Omental fat pad (tissue), 4 donors: ENCODE data around the gene GABRR2. TPM values are rescaled to one million over a fixed set of nuclear protein-coding genes. Genes with fewer than 3 reads are reported as not detected.

Experiments
- ATAC-seq: fragments of 150-250 bp; one replicate; pipeline ENCODE4 v1.9.1; 2016; ENCODE audit warnings: mild to moderate bottlenecking, moderate library complexity; ENCODE audit not compliant: low FRiP score
- DNase-seq: peaks from one replicate; pipeline ENCODE4 v3.0.0-alpha.2; 2019; ENCODE audit warnings: low spot score
- CTCF ChIP-seq, 3 donors: fragments of 450-650 bp; IDR thresholded peaks; one replicate each; pipeline ENCODE4 v1.5.1; 2016 to 2017; ENCODE audit warnings: antibody characterized with exemption in 3 of 3, mild to moderate bottlenecking in 3 of 3, moderate library complexity in 2 of 3
- total RNA-seq, 4 donors: library from RNA; depleted of rRNA; stranded (reverse); fragments of >200 nt; gene quantifications; one replicate each; pipeline ENCODE4 v1.1.0, GENCODE V29; 2016

The GABRR2 gene
- total RNA-seq, 4 donors from 2014 or later, result 0.50 to 2.4 (median 1.3) TPM

GRCh38 chr6:89260310-89260709 is 54.8 kb downstream of the GABRR2 start:
- no peak for TF ChIP-seq CTCF (IDR thresholded peaks at IDR 0.05)
- no peak for DNase-seq
- no peak for ATAC-seq

- DNase-seq (no peak), ATAC-seq (no peak)
- no peak for TF ChIP-seq CTCF (IDR thresholded peaks at IDR 0.05)
Measured at GRCh38 chr6:89258912-89259311, 56.2 kb downstream of the GABRR2 start.

GRCh38 chr6:89257781-89258180 is 57.3 kb downstream of the GABRR2 start:
- DNase-seq (no peak), ATAC-seq (no peak)
- TF ChIP-seq CTCF (IDR thresholded peaks at IDR 0.05), result no peak

GRCh38 chr6:89257346-89257745 is 57.8 kb downstream of the GABRR2 start:
- ATAC-seq (no peak), DNase-seq (no peak)
- no peak for TF ChIP-seq CTCF (IDR thresholded peaks at IDR 0.05)

GRCh38 chr6:89255417-89255816 is 59.7 kb downstream of the GABRR2 start:
- no peak for TF ChIP-seq CTCF (IDR thresholded peaks at IDR 0.05)
- ATAC-seq (no peak), DNase-seq (no peak)

GRCh38 chr6:89254569-89254968 is 60.5 kb downstream of the GABRR2 start:
- DNase-seq (no peak), ATAC-seq (no peak)
- TF ChIP-seq CTCF (IDR thresholded peaks at IDR 0.05), result no peak

GRCh38 chr6:89252907-89253306 is 62.2 kb downstream of the GABRR2 start:
- no peak for DNase-seq
- no peak for ATAC-seq
- TF ChIP-seq CTCF (IDR thresholded peaks at IDR 0.05), result no peak
